ENCODE results near the gene NMNAT2.

Gene NMNAT2

DNA sequence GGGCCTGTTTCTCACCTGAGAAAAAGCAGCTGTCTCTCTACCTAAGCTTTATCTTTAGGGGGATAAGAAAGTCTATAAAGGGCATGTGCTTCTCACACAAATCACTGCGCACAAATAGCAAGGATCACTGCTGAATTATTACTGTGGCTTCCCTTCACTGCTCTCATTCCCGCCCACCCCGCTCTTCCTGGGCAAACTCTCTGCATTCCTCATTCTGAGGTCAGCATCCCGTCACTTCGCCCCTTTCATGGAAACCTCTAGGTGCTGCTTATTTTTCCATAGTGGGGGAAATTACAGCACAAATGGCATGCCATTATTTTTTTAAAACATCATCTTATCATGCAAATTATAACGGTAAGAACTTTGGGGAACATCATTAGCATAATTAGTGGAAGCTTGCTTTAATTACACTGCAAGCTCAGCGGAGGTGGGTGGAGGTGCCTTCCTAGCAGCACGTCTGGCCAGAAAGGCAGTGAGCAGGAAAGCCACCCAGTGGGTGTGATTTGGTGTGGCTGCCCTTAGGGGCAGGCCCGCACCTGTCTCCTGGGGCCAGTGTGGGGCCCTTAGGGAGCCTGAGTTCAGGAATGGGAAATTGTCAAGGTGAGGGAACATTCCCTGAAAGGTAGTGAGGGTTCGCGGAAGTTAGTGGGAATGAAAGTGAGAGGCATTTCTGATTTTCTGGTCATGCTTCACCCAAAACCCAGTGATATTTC is 126.2 kb downstream of the NMNAT2 start:
- in situ Hi-C loops (cut with MboI; ENCODE audit: low sequenced_read_pairs), result loop anchor here (25.0 kb wide), 1 partner anchor 245 kb away; no protein-coding TSS in a partner anchor

DNA sequence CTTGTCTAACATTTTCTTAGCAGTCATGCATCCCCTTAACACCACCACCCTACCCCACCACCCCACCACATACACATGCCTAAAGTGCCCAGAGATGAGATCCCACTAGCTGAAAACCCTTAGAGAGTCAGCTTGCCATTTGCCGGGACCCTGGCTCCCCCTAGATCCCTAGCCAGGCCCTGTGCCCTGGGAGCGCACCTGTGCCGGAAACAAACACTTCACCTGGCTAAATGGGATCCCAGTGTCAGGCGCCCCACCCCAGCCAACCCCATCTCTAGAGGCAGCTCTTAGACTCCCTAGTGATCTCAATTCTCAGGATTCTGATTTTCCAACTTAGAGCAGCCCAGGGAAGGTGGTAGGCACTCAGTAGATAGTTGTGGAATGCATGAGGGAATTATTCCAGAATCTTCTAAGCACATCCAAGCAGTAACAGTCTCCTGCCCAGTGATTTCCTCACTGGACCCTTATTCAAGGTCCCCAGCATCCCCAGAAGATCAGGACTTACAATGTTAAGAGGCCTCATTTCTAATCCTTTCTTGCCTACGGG is 126.9 kb downstream of the NMNAT2 start:
- in situ Hi-C loops (cut with MboI; ENCODE audit: low sequenced_read_pairs), result loop anchor here (25.0 kb wide), 1 partner anchor 246 kb away; no protein-coding TSS in a partner anchor

DNA sequence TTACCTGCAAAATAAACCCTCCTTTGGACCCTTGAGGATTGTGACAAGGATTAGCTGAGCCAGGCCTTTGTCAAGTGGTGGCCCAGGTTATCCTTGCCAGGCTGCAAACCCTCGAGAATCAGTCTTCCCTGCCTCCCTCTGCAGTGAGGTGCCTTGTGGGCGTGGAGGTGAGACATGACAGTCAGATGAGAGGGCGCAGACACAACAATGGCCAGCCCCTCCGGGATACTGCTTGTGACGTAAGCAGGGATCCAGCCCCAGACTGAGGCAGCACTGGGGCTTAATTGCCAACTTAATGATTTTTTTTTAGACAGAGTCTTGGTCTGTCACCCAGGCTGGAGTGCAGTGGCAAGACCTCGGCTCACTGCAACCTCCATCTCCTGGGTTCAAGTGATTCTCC is 127.6 kb downstream of the NMNAT2 start:
- in situ Hi-C loops (cut with MboI; ENCODE audit: low sequenced_read_pairs), result loop anchor here (25.0 kb wide), 1 partner anchor 247 kb away; no protein-coding TSS in a partner anchor

DNA sequence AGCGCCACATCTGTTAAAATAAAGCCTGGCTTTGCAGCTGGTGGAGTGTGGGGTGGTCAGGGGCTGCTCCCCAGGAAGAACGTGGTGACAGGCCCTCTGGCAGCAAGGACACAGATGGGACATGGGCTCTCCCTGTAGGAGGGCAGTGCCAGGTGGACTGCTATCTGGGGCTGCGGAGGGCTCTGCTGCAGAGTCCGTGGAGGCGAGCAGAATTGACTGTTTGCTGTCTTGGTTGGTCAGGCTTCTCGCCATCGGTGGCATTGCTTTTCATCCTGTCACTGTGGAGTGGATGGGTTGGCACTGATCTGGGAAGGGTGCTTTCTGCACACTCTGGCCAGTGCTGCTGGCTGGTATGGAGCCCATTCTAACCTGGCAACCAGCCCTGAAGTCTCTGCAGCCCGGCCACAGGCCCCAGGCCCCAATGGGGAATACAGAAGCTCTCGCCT is 129.1 kb downstream of the NMNAT2 start:
- in situ Hi-C loops (cut with MboI; ENCODE audit: low sequenced_read_pairs), result loop anchor here (10.0 to 25.0 kb wide), 2 partner anchors 248 to 336 kb away; no protein-coding TSS in a partner anchor

DNA sequence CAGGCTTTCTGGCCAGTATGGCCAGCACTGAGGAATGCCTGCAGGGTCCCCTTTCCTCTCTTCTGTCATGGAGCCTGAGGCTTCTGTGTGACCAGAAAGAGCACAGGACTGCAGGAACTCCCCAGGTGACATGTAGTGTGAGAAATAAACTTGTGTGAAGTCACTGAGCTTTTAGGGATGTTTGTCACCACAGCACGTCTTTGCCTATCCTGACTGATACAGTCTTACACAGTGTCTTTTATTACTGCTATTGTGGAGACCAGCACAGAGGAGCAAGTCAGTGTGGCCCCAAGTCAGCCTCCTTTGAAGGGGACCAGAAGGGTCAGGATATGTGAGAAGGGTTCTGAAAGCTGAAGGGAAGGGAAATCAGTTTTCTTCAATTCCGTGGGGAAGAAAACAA is 129.6 kb downstream of the NMNAT2 start:
- in situ Hi-C loops (cut with MboI; ENCODE audit: low sequenced_read_pairs), result loop anchor here (10.0 to 25.0 kb wide), 2 partner anchors 249 to 336 kb away; no protein-coding TSS in a partner anchor

DNA sequence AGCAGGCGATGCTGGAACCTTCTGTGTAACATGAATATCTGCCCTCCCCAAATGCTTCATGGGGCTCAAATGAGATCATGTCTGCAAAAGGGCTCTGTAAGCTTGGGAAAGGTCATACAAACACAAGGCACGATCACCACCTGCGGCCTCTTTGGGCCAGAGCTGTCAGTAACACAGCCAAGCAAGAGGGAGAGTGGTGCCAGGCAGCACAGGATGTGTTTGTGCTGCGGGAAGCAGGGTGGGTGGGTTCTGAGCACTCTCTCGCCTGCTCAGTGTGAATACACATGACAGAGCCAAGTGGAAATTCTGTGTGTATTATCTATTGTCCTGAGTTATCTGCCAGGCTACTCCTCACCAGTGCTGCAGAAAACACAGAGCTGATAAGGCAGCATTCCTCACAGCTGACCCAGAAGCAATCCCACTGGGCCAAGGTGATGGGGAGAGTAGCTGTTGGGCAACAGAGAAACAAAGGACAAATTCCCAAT is 130.9 kb downstream of the NMNAT2 start:
- in situ Hi-C loops (cut with MboI; ENCODE audit: low sequenced_read_pairs), result loop anchor here (10.0 to 25.0 kb wide), 2 partner anchors 250 to 338 kb away; no protein-coding TSS in a partner anchor

DNA sequence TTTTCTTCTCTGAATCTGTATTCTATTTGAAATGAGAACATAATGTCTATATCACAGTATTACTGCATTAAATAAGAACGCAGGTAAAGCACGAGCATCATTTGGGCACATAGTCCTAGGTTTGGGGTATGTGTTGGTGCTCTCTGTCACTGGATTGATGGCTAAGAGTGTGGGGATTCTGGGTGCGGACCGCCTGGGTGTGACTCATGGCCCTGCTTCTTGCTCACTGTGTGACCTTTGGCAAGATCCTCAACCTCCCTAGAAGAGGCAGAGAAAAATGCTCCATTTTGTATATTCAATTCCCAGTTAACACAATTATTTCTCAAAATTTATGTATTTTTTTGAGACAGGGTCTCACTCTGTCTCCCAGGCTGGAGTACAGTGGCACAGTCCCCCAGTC is 132.4 kb downstream of the NMNAT2 start:
- in situ Hi-C loops (cut with MboI; ENCODE audit: low sequenced_read_pairs), result loop anchor here (10.0 to 25.0 kb wide), 2 partner anchors 252 to 339 kb away; no protein-coding TSS in a partner anchor

DNA sequence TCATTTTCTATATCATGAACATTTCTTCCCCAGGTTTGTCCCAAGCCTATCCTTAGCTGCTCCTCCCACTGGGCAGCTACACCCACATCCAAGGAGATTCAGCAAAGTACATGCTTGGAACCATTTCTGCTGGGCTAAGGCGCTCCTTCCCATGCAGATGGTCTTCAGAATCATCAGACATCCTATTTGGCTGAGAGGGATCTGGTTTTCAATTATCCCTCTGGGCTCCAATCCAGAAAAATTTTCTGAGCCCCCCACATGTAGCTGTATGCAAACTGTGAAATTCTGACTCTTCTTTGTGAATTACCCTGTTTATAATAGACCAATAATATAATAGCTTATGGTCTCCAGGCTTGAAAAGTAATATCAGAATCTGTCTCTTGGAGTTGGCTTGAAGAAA is 132.9 kb downstream of the NMNAT2 start:
- in situ Hi-C loops (cut with MboI; ENCODE audit: low sequenced_read_pairs), result loop anchor here (10.0 to 25.0 kb wide), 2 partner anchors 252 to 340 kb away; no protein-coding TSS in a partner anchor

DNA sequence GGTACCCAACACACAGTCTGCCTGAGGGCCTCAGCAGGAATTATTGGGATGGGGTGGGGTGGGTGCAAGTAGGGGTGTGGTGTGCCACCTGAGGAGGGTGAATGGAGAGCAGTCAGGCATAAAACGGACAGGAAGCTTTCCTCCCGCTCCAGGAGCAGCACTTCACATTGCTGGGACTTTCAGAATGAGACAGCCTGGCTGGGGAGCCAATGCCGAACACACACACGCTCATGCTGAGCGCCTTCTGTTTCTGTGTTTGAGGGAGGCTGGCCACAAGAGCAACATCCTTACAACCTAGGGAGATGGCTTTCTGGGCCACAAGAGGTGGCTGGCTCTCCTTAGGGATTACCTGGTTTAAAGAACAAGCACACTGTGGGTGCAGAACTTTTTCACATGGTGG is 134.1 kb downstream of the NMNAT2 start:
- in situ Hi-C loops (cut with MboI; ENCODE audit: low sequenced_read_pairs), result loop anchor here (10.0 to 25.0 kb wide), 2 partner anchors 253 to 341 kb away; no protein-coding TSS in a partner anchor

DNA sequence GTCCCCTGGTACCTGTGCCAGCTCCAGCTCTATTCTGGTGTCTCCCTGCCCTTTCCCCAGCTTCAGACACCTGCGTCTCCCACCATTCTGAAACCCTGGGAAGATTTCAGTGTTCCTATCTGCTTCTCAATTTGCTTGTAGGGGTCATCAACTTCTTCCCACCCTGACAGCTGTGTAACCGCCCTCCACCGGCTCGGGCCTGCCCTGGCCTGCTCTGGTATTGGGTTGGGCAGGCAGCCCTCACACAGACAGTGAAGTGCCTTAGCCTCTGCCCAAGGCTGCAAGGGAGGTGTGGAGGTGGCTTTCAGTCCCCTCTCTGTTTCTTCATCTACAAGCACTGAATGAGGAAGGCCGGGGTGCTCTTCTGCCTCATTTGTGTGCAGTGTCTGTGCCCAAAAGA is 134.9 kb downstream of the NMNAT2 start:
- in situ Hi-C loops (cut with MboI; ENCODE audit: low sequenced_read_pairs), result loop anchor here (10.0 to 25.0 kb wide), 2 partner anchors 254 to 342 kb away; no protein-coding TSS in a partner anchor

DNA sequence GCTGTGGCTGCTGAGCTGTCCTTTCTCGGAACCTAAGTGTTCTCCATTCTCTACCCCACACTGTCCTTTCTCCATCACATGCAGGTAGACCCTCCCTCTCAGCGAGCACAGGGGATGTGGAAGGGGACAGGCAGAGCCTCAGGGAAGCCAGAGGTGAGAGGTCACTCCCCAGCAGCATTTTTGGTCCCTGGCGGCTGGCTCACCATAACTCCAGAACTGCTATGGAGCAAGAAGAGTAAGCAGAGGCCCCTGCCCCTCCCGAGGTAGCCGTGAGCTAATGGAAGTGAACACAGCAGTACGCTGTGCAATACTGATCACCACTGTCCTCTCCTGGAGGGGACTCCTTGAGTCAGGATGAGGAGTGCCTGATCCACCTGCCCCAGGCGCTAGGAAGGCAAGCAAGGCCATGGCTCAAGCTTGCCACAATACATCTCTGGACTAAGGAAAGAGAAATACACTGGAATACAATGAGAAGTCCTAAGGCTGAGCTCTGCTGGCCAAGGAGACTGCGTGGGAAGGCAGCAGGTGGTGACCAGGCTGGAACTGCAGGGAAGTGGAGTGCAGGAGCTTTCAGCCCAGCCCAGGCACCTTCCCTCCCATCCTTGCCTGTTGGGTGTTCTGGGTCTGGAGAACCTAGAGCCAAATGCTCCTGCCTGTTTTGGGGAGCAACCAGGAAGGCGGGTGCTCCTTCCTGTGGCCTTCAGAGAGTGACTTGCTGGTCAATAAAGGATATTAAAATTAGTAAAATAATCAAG is 135.9 kb downstream of the NMNAT2 start:
- in situ Hi-C loops (cut with MboI; ENCODE audit: low sequenced_read_pairs), result loop anchor here (10.0 to 25.0 kb wide), 2 partner anchors 255 to 343 kb away; no protein-coding TSS in a partner anchor

DNA sequence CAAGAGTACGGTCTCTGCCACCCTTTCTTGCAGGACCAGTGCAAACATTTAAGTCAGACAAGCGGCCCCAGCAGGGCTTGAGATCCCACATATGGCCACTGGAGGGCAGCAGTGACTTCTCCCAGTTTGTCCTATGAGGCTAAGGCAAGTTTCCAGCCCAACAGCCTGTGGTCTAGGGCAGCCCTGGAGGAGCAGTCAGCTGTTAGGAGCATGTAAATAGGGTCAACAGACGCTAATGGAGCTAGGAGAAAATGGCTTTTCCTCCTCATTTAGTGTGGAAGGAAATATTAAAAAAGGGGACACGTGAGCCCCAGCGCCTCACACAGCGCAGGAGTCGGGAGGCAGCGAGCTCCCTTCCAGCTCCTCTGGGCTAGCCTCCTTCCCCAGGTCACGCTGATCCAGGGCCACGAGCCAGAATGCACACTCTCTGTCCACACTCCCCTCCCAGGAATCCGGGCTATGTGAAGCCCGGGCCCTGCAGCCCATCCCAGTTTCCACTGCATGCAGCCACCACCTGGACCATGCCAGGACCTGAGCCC is 136.6 kb downstream of the NMNAT2 start:
- in situ Hi-C loops (cut with MboI; ENCODE audit: low sequenced_read_pairs), result loop anchor here (10.0 to 25.0 kb wide), 2 partner anchors 256 to 343 kb away; no protein-coding TSS in a partner anchor

DNA sequence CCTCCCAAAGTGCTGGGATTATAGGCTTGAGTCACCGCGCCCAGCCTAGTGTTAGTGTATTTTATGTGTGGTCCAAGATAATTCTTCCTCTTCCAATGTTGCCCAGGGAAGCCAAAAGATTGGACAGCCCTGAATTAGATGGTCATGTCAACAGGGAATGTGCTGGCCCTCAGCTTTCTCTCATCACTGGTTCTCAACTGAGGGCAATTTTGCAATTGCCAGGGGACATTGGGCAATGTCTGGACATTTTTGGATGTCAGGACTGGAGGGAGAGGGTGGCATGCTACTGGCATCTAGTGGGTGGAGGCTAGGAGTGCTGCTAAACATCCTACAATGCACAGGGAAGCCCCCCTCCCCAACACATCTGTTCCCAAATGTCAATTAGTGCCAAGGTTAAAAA is 137.1 kb downstream of the NMNAT2 start:
- in situ Hi-C loops (cut with MboI; ENCODE audit: low sequenced_read_pairs), result loop anchor here (10.0 to 25.0 kb wide), 2 partner anchors 256 to 344 kb away; no protein-coding TSS in a partner anchor

DNA sequence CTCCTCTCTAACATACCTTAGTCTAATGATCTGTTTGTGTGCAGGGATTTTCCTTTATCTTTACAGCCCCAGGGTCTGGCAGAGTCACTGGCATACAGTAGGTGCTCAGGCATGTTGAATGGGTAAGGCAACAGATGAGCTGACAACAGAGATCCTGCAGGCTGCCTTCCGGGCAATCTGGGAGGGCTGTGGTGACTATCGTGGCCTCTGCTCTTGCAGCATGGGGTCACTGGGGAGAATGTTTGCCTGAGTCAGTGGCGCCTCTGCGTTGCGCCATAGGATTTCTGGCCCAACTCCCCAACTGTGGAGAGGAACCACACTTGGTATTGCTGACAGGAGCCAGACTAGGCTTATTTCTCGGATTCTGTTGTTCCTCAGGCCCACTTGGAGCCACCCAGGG is 138.3 kb downstream of the NMNAT2 start:
- in situ Hi-C loops (cut with MboI; ENCODE audit: low sequenced_read_pairs), result loop anchor here (10.0 to 25.0 kb wide), 2 partner anchors 257 to 345 kb away; no protein-coding TSS in a partner anchor

DNA sequence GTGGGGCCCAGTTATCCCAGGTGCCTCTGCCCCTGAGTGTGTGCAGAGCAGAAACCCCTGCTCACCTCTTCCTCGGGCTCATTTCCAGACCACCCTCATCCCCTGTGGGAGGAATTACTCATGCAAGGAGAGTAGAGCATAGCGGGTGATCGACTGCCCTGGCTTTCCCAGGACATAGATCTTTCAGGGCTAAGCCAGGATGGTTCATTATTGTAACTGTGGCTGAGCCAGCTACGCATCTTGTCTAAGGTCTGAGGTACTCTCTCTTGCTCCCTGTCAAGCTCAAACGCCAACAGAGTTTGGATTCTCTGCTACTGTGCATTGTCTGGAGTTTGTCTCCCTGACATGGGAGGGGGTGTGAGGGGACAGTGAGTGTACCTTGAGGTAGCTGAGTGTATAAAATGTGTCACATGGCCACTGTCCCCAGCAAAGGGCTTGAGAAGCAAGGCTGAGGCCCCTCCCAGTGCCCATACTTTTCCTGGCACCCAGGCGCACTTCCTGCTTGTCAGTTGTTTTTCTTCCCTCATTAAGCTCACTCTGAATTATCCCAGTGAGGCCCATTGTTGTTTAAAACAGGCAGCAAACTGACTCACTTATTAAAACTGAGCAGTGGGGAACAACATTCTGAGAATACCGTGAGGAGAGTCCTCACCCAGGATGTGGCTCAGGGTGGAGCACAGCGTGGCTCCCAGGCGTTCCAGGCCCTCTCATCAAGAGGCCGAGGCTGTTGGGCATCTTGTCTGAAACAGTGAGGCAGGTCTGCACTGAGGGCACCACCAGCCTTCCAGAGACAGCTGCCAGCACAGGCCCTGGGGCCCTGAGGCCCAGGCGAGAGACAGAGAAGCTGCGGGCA is 139.2 kb downstream of the NMNAT2 start:
- in situ Hi-C loops (cut with MboI; ENCODE audit: low sequenced_read_pairs), result loop anchor here (25.0 kb wide), 1 partner anchor 258 kb away; no protein-coding TSS in a partner anchor

DNA sequence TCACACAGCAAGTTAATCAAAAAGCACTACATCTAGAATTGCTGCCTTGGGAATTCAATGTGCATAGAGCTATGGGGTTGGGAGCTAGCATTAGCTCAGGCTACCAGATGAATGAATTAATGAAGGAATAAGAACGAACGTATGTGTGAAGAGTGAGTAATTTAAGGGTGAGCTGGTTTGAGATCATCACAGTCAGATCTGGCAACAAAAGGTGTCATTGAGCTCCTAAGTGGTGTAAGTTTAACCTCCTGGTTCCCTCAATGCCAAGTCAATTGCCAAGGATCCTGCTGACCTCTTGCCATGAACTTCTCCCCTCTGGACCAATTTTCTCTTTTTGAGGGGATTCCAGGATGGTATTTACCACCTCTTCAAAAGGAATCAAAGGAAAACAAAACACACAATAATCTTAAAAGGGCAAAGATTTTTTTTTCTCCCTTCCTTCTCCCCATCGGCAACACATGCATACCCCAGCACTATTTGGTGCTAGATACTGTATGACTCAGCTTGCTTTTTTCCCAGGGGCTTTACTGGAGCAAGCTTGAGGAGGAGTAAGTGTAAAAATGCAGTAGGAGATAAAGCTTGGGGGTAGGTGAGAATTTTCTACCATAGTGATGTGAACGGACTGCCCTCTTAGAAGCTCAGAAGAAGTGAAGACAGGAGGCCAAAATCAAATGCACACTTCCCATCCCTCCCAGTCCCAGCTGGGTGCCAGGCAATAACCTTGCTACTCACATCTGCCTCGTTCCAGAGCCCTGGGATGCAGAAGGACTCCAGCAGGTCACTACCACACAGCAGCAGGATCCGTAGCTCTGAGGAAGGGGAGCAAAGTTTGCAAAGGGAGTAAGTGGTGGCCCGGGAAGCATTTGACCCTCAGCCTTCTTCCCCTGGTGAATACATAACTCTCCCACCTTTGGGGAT is 140.1 kb downstream of the NMNAT2 start:
- in situ Hi-C loops (cut with MboI; ENCODE audit: low sequenced_read_pairs), result loop anchor here (25.0 kb wide), 1 partner anchor 259 kb away; no protein-coding TSS in a partner anchor

DNA sequence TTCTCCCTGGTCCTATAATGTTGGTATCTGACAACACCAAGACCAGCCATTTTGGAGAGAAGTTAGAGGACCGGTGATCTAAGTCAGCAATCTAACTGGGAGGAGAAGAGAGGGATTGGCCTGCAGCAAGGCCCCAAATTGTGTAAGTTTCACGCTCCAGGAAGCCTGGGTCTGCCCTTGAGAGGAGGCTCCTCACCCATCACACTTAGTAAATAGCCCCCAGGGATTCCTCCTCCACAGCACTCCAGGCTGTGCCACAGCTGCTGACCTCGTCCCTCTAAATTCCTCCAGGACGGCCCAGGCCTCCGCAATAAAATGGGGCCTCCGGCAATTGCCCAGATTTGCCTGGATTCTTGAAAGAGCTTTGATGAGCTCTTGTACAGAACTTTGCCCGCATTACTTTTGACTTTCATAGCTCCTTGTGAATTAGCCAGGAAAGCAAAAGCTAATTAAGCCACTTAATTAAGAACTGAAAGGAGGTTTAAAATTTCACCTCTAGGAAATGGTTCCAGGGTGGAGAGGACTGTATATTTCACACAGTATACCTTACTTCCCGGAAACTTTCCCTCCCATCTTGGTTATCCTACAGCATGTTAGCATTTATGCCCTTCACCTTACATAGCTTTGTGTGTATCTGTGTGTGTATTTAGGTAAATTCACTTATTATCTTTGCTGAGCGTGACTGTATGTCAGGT is 141.6 kb downstream of the NMNAT2 start:
- in situ Hi-C loops (cut with MboI; ENCODE audit: low sequenced_read_pairs), result loop anchor here (25.0 kb wide), 1 partner anchor 261 kb away; no protein-coding TSS in a partner anchor
